NCI-H1092 treated with DMSO at 0.1 percent for 48 hours (cell line): ENCODE results near the gene EHBP1.
"Not testable (repeated sequence)": the region's sequence is repeated elsewhere in the genome, so short reads cannot be mapped to it uniquely, and the experiment has no call there.

Source experiments
- DNase-seq: peaks from one replicate; lab custom pipeline; 2025; lab: John Stamatoyannopoulos, UW

EHBP1 gene

DNA sequence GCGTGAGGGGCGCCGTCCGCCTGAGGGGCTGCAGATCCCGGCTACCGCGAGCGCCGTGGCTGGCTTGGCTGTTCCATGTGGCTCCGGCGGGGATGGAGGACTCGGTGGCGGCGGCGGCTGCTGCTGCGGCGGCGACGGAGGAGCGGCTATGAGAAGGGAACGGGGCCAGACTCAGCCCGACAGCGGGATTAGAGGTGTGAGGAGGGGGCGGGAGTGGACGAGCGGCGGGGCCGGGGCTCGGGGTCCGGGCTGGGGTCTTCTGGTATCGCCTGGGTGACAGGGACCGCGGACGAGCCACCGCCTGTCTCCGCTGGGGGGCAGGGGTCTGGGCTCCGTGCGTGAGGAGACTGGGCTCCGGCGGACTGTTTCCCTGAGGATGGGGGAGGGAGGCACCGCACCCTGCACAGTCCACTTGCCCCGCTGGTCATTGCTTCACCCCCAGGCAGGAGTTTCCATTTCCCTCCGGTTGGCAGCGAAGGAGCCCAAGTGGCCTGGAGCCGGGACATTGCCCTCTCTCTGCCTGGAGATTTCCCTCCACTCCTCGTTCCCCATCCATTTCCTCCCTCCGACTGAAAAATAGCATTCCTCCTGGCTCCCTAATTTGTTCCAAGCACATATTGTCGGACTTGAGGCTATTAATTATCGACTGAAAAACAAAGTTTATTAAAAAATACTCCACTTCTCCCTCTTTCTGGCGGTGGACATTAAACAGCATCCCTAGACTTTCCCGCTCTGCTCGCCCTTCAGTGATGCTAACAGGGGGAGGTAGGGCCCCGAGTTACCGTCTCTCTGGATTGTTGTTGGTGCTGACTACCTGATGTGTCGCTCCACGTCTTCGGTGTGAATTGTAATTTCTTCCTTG, 577 bp downstream of the EHBP1 start:
- DNase-seq: peak; percentile 64

DNA sequence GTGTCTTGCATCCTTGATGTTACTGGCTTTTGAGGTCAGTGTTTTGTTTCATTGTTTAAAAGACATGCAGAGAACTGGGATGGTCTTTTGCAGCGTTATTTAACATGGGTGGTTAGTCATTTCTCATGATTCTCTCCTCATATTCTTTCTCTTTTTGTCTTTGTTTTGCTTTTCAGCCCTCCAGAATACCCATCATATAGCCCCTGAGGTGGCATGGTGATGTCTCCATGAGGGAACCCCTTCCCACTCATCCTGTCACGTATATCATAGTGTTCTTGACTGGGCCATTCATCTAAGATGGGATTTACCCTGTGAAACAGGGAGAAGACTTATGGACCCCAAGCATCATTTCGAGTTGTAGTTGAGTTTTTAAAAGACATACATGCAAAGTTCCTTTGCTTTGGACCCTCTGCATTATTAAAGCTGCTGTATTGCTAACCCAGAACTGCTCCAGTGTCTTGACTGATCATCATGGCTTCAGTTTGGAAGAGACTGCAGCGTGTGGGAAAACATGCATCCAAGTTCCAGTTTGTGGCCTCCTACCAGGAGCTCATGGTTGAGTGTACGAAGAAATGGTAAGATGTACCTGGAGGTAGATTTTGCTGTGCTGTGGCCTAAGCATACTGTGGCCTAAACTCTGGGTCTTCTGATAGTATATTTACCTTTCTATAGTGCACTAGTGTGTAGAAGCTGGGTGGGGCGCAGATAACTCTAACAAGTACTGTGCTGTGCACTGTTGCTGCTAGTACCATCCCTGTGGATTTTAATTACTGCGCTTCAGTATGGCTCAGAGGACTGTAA, 1.4 kb downstream of the EHBP1 start:
- DNase-seq: no peak

DNA sequence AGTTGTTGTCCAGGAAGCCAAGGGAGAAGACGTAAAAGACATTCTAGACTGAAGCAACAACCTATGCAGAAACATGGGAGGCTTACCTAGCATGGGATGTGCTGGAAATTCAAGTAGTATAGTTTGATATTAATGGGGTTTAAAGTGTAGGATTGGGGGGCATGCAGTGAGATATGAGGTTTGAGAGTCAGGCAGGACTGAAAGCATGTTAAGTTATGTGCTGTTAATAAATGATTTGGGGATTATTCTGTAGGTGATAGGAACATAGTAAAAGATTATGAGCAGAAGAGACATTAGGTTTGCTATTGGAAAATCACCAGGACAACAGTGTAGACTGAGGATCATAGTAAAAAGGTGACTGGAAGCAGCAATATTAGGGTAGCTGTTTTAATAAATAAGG, 3.2 kb downstream of the EHBP1 start:
- no peak for DNase-seq

DNA sequence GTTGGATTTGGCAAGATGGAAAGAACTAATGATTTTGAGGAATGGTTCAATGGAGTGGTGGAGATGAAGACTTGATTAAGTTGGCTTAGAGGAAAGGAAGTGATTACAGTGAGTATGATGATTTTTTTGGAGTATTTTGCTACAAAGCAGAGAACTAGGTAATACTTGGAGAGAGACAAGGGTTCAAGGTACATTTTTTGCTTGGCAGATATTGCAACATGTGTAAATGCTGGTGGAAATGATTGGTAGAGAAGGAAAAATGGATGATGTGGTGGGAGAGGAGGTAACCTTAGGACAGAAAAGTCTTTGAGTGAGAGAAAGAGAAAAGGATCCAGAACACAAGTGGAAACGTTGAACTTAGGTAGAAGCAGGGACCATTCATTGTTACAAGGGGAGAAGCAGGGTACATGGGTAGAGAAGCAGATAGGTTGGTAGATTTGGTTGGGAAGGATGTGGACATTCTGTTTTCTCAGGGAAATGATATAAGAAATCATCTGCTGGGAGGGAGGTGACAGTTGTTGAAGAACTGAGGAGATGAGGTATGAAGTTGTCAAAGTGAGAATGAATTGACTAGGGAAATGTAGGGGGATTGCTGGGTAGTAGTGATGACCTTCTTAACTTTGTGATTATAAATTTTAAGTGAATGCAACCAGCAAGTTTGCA, 6.5 kb downstream of the EHBP1 start:
- DNase-seq: no peak

DNA sequence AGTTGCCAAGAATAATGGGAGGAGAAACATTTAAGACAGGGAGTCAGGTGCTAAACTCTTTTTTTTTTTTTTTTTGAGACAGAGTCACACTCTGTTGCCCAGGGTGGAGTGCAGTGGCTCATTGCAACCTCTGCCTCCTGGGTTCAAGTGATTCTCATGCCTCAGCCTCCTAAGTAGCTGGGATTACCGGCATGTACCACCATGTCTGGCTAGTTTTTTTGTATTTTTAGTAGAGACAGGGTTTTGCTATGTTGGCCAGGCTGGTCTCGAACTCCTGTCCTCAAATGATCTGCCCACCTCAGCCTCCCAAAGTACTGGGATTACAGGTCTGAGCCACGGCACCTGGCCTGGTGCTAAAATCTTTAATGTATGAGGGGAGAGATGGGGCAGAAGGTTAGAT, 7.7 kb downstream of the EHBP1 start:
- not testable (repeated sequence) for DNase-seq

DNA sequence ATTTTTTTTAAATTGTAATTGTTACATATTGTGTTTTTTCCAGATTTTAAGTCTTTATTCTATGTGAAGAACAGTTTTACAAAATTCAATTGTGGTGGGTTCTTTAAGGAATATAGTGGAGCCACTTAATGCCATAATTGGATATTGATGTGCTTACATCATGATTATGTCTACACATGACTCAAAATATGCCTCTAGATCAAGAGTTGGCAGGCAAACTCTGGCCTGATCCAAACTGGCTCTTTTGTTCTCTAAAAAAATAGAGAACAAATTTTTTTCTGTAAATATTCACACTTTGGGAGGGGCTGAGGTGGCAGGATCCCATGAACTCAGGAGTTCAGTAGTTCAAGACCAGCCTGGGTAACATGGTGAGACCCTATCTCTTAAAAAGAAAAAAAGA, 8.3 kb downstream of the EHBP1 start:
- no peak for DNase-seq

DNA sequence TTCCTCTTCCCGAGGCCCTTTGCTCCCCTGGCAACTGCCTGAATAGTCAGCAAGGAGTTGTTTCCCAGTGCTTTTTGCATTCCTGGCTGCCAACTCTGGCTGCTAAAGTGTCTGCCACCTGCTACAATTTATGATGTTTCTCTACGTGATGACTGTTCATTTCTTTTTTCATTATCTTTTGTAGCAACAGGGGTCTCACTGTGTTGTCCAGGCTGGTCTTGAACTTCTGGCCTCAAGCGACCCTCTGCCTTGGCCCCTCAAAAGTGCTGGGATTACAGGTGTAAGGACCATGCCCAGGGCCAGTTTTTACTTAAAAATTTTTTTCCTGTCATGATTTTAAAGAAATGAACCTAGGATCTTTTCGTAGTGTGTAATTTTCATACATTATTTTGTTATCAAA, 11.3 kb downstream of the EHBP1 start:
- DNase-seq: no peak

DNA sequence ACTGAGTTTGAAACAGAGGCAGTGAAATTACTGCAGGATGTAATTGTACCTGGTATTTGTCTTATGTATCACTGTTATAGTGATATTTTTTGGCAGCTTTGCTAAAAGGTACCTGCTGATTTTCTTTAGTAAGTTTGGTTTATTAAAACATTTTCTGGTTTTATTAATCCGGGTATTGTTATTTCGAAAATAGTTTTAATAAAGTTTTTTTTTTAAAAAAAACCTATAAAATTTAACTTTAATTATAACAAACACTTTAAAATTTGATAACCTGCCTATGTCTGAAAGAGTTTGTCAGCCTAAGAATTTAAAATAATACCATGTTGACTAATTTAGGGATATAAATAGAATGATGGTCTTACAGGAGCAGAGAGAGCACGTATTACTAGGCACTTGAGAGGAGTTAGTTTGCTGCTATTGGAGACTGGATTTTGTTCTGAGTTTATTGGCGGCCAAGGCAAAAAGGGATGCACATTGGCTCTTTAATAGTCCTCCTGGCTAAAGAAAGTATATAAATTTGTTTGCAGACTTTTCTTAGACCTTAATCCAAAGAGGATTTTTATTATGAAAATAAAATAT, 12.1 kb downstream of the EHBP1 start:
- no peak for DNase-seq

DNA sequence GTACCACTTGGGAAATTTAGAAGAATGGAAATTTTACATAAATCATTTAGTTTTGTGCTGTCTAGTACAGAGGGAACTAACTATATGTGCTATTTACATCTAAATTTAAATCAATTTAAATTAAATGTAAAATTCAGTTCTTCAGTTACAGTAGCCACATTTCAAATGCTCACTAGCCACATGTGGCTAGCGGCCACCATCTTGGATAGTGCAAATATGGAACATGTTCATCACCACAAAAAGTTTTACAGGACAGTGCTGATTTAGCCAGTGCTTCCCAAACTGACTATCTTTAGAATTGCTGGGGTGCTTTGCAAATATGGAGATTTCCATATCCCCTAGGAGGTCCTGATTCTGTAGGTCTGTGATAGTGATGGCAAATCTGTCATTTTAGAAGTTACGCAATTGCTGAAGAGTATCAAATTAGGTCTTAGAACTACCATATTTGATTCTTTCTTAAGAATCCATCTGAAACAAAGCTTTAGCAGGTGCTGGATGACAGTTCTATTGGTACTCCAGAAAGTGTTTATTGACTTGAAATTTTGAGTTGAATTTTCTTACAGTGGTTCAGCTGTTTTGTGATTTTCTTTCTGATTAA, 12.8 kb downstream of the EHBP1 start:
- DNase-seq: no peak

DNA sequence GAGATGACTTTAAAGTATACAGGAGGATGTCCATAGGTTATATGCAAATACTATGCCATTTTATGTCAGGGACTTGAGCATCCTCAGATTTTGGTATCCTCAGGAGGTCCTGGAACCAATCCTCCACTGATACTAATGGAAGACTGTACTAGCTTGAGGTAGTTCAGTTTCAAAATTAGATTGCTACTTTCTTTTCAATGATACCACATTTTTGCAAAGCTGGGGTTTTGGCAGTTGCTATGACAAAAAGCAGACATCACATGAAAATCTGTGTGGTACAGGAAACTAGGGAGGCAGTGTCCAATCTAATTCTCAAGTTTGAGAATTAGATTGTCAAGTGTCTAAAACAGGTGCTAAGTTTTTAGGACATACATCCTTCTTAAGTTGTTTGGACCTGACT, 14.2 kb downstream of the EHBP1 start:
- no peak for DNase-seq

DNA sequence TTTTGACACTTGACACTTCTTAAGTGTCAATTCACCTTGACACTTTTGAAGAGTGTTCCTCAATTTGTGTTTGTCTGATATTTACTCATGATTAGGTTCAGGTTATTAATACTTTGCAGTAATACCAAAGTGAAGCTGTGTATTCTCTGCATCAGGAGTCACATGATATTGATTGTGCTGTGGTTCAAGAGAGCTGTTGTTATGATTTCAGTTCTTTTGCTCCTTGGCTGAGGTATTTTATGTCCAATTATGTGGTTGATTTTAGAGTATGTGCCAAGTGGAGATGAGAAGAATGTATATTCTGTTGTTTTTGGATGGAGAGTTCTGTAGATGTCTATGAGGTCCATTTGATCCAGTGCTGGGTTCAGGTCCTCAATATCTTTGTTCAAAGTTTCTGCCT, 17.2 kb downstream of the EHBP1 start:
- no peak for DNase-seq

DNA sequence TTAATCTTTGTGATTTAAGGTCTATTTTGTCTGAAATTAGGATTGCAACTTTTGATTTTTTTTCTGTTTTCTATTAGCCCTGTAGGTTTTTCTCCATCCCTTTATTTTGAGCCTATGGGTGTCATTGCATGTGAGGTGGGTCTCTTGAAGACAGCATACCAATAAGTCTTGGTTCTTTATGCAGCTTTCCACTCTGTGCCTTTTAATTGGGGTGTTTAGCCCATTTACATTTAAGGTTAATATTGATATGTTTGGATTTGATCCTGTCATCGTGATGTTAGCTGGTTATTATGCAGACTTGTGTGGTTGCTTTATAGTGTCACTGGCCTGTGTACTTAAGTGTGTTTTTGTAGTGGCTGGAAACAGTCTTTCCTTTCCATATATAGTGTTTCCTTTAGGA, 17.7 kb downstream of the EHBP1 start:
- no peak for DNase-seq

DNA sequence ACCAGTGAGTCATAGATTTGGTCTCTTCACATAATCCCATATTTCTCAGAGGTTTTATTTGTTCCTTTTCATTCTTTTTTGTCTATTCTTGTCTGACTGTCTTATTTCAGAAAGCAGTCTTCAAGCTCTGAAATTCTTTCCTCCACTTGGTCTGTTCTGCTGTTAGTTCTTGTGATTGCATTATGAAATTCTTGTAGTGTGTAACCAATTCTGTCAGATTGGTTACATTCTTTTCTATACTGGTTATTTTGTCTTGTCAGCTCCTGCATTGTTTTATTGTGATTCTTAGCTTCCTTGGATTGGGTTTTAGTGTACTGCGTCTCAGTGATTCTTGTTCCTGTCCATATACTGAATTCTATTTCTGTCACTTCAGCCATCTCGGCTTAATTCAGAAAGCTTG, 18.6 kb downstream of the EHBP1 start:
- no peak for DNase-seq

DNA sequence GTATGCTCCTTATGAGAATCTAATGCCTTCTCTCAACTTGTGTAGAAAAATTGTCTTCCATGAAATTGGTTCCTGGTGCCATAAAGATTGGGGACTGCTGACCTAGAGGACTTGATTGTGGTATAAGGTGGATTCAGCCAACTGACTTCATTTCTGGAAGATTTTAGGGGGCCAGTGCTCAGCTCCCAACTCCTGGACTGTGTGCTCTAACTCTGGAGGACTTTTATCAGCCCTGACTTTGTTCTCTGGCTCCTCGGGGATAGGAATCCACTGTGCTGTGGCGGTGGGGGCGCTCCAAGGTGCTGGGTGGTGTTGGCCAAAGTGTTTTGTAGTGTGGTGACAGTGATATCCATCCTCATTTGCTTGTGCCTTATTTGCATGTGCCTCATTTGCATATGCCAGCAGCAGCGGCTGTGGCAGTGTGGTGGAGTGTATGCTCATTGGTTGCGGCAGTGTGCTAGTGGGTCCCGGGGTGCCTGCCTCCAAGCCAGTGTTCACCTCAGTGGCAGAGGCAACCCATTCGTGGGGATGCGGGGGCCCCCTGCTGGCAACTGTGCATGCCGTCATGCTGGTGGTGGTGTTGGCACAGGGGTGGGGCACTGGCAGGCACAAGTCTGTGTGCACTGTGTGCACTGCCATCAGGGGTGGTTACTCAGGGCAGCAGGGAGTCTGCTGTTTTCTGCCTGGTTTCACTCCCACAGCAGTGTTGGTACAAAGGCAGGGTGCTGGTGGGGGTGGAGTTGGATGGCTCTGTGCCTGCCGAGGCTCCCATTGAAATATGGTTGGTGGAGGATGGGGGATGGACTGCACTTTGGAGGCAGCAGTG, 19.6 kb downstream of the EHBP1 start:
- DNase-seq: no peak

DNA sequence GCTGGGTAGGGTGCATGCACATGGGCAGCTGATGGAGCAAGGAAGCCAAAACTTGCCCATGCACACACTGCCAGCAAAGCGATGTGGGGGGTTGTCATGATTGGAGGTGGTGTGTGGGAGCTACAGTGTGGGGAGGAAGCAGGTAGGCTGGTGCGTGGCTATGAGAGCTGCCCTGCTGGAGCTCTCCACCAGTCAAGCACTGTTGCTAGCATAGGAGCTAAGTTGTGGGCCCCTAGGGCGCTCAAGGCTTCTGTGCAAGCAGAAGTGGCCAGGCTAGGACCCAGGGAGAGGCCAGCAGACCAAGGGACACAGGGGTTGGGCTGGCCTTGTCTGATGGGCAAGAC, 20.2 kb downstream of the EHBP1 start:
- no peak for DNase-seq

DNA sequence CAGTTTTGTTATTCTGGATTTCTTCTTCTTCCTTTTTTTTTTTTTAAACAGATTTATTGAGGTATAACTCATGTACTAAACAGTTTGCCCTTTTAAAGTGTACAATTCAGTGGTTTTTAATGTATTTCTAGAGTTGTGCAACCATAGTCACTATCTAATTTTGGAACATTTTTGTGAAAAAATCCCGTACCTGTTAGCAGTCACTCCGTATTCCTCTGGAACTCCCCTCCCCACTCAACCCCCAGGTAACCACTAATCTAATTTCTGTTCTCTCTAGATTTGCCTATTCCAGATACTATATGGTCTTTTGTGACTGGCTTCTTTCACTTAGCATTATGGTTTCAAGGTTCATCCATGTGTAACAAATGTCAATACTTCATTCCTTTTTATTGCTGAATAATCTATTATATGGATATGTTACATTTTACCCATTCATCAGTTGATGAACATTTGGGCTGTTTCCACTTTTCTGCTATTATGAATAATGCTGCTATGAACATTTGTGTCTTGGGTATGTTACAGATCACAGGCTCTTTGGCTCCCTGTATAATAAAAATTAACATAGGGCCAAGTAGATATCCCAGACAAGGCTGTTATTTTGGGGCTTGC, 21.9 kb downstream of the EHBP1 start:
- DNase-seq: no peak

DNA sequence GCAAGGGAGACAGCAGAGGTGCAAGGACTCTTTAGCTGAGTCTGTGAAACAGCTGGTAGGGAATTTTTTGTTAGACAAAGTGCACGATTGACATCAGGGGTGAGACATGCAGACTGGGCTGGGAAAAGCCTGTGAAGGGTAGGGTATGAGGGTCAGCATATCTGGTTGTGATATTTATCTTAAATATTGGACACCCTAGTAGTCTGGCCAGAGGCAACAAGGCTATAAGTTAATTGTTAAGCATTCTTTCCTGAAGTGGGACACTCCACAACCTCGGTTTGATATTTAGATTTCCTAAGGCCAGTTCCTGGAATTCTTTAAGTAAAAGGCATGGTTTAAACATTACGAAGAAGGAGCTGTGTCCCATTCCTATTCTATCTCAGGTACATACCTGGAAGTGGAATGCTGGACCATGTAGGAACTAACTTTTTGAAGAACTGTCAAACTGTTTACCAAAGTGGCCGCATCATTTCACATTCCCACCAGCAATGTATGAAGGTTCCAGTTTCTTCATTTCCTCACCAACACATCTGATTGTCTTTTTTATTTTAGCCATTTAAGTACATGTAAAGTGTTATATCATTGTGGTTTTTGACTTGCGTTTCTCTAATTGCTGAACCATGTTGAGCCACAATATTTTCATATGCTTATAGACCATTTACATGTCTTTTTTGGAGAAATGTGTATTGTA, 22.5 kb downstream of the EHBP1 start:
- no peak for DNase-seq

DNA sequence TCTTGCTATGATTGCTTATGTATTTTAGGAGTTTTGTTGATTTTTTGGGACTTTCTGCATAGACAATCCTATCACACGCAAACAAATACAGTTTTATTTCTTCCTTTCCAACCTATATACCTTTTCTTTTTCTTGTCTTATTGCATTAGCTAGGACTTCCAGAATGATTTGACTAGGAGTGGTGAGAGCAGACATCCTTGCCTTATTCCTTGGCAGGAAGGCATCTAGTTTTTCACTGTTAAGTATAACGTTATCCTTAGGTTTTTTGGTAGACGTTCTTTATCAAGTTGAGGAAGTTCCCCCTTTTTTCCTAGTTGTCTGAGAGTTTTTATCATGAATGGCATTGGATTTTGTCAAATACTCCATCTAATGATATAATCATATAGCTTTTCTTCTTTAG, 25.8 kb downstream of the EHBP1 start:
- DNase-seq: no peak

DNA sequence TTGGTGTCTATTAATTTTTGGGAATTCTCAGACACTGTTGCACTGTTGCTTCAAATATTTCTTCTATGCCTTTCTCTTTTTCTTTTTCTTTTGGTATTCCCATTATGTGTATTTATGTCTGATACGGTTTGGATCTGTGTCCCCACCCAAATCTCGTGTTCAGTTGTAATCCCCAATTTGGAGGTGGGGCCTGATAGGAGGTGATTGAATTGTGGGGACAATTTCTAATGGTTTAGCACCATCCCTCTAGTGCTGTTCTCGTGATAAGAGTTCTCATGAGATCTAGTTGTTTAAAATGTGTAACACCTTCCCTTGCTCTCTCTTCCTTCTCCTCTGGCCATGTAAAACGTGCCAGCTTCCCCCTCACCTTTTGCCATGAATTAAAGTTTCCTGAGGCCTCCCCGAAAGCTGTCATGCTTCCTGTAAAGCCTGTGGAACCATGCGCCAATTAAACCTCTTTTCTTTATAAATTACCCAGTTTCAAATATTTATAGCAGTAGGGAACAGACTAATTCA, 26.8 kb downstream of the EHBP1 start:
- DNase-seq: no peak

DNA sequence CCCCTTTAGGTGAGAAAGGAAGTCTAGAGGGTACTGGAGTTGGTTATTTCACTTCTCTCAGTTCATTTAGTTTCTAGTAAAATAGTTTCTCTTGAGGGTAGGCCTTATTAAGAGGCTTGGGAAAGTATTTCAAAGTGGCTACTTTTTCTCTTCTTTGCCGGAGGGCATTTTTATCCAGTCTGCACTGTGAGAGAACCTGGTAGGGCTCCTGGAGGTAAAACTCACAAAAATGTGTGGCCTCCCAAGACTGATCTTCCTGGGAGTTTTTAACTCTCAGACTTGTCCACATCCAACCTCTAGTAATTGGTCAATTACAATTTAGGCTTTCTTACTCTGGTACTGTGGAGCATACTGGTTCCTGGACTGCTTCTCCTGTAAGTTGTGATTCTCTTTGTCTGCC, 28.0 kb downstream of the EHBP1 start:
- DNase-seq: no peak
